Testis (tissue), 3 donors: ENCODE results near the gene DTL. TPM values are rescaled to one million over a fixed set of nuclear protein-coding genes. Genes with fewer than 3 reads are reported as not detected.

ENCODE experiments used
- DNase-seq: peaks from one replicate; pipeline ENCODE4 v3.0.0-alpha.2; 2019
- H3K27ac ChIP-seq, 2 donors: fragments of 200-600 bp; sonication (generic); one replicate each; pipeline ENCODE4 v1.5.1; 2019
- H3K27me3 ChIP-seq: fragments of 200-600 bp; sonication (generic); one replicate; pipeline ENCODE4 v1.5.1; 2019
- H3K36me3 ChIP-seq: fragments of 200-600 bp; sonication (generic); one replicate; pipeline ENCODE4 v1.5.1; 2017; ENCODE audit warnings: low read depth; ENCODE audit errors: missing control alignments
- H3K4me1 ChIP-seq: fragments of 200-600 bp; sonication (generic); one replicate; pipeline ENCODE4 v1.5.1; 2019
- H3K4me3 ChIP-seq, 2 donors: fragments of 200-600 bp; sonication (generic); one replicate each; pipeline ENCODE4 v1.5.1; 2017 to 2019
- H3K9me3 ChIP-seq: fragments of 200-600 bp; sonication (generic); one replicate; pipeline ENCODE4 v1.5.1; 2017
- POLR2A ChIP-seq: fragments of 450-650 bp; IDR thresholded peaks from one replicate; pipeline ENCODE4 v1.6.1; 2017; ENCODE audit warnings: antibody characterized with exemption, mild to moderate bottlenecking, moderate library complexity
- WGBS, 2 donors: methylation state at CpG; one replicate each; pipeline ENCODE4 v1.1.5; 2018; 5-methylcytosine and 5-hydroxymethylcytosine counted together
- intact Hi-C: fragments of 100-400 bp; cut with DNase I; formaldehyde crosslinking; loops from one replicate; pipeline ENCODE4 v1.15.1; 2023; ENCODE audit warnings: low total_unique reads
- microRNA-seq, 2 donors: library from miRNA; unstranded; fragments of <30 nt; microRNA quantifications; one replicate each; pipeline ENCODE4, GENCODE V29; 2016; ENCODE audit warnings: borderline number of aligned reads in 2 of 2, borderline replicate concordance in 1 of 2
- polyA plus RNA-seq: library from polyadenylated mRNA; stranded (reverse); fragments of 350-450 nt; fragmentation: Illumina TruSeq; extraction: RNeasy Lipid Tissue Mini Kit (QIAGEN cat#74804); gene quantifications from one replicate; pipeline ENCODE4 v1.2.3, GENCODE V29; 2014; ENCODE audit warnings: low read depth, low replicate concordance; ENCODE audit not compliant: insufficient read depth
- small RNA-seq, 2 donors: library from RNA; depleted of rRNA; stranded (forward); fragments of <200 nt; gene quantifications; one replicate each; pipeline ENCODE3, GENCODE V24; 2016
- total RNA-seq, 2 donors: library from RNA; depleted of rRNA; stranded (reverse); fragments of >200 nt; gene quantifications; one replicate each; pipeline ENCODE4 v1.2.3, GENCODE V29; 2016
- TF ChIP-seq, protein P1 (sequence below), 3 experiments: fragments of 450-650 bp in 2 of 3; fragments of 200-600 bp in 1 of 3; sonication (generic) in 1 of 3; IDR thresholded peaks; one replicate each; pipeline ENCODE4 v1.5.1; 2016 to 2019; ENCODE audit warnings: antibody characterized with exemption in 3 of 3, mild to moderate bottlenecking in 2 of 3, moderate library complexity in 1 of 3

The DTL gene
- total and polyA plus RNA-seq, 3 donors from 2014 or later = 25.3 to 45.1 (median 25.4) TPM

DNA sequence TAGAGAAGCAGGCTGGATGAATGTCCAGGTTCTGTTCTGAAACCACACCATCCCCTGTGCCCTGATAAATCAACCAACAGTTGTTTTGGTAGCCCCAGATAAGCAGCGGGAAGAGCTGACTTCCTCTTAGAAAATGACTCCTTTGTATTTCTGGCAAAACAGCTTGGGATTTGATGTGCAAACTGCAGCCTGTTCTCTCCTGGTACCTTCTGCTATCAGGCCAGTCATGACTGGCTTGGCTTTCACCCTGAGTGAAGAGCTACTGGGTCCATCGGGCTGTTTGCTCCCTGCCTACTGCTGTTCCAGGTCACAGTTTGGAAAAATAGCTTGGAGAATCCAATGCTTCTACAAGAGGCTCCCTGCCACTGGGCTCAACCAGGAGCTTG lies 116.8 kb downstream of the DTL start:
- 21 to 36% methylated on average over 2 of the region's 2 CpGs for WGBS, 2 donors
- TF ChIP-seq POLR2A = no peak
- TF ChIP-seq, protein P1, sequence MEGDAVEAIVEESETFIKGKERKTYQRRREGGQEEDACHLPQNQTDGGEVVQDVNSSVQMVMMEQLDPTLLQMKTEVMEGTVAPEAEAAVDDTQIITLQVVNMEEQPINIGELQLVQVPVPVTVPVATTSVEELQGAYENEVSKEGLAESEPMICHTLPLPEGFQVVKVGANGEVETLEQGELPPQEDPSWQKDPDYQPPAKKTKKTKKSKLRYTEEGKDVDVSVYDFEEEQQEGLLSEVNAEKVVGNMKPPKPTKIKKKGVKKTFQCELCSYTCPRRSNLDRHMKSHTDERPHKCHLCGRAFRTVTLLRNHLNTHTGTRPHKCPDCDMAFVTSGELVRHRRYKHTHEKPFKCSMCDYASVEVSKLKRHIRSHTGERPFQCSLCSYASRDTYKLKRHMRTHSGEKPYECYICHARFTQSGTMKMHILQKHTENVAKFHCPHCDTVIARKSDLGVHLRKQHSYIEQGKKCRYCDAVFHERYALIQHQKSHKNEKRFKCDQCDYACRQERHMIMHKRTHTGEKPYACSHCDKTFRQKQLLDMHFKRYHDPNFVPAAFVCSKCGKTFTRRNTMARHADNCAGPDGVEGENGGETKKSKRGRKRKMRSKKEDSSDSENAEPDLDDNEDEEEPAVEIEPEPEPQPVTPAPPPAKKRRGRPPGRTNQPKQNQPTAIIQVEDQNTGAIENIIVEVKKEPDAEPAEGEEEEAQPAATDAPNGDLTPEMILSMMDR (IDR thresholded peaks at IDR 0.05) = no peak
- Histone ChIP-seq H3K4me1 (no peaks in the 10 kb centered on the region), H3K4me3 (no peak overlapping the region), H3K27ac (no peak overlapping the region), H3K9me3 (no peaks in the 10 kb centered on the region), H3K27me3 (no peaks in the 10 kb centered on the region), H3K36me3 (no peaks in the 10 kb centered on the region)
- no peak for DNase-seq
- intact Hi-C loops = no loop called here

DNA sequence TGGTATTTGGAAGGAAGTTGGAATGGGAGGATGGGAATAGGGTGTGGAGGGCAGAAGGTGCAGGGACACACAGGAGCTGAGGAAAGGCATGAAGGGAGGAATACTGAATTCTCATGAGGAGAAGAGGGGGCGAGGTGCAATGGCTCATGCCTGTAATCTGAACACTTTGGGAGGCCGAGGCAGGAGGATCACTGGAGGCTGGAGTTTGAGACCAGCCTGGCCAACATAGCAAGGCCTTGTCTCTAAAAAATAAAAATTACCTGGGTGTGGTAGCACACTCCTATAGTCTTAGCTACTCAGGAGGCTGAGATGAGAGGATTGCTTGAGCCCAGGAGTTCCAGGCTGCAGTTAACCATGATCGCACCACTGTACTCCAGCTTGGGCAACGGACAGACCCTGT lies 117.3 kb downstream of the DTL start:
- no peak overlapping the region for H3K4me3 ChIP-seq
- H3K9me3 ChIP-seq = no peaks in the 10 kb centered on the region
- 94 to 96% methylated on average over 4 of the region's 4 CpGs for WGBS, 2 donors
- H3K36me3 ChIP-seq = no peaks in the 10 kb centered on the region
- H3K27ac ChIP-seq = no peak overlapping the region
- H3K27me3 ChIP-seq = no peaks in the 10 kb centered on the region
- intact Hi-C loops = no loop called here
- TF ChIP-seq POLR2A = no peak
- TF ChIP-seq, protein P1 (IDR thresholded peaks at IDR 0.05) = no peak
- no peak for DNase-seq
- no peaks in the 10 kb centered on the region for H3K4me1 ChIP-seq

DNA sequence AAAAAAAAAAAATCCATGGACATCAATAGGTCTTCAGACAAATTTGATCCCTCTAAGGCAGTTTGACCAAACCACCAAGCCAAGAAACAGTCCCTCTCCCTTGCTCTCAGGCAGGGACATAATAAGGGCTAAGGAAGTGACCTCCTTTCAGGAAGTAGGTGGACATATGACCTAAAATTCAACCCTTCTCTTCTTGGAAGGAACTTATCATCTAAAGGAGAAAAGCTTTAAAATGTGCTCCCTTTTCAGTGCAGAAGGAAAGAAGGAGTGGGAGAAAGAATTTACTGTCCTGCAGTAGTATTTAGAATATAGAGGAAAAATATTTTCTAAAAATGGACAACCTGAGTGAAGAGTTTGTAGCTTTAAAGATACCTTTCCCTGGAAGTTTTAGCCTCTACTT lies 118.1 kb downstream of the DTL start:
- no peak for TF ChIP-seq POLR2A
- TF ChIP-seq, protein P1 (IDR thresholded peaks at IDR 0.05) = no peak
- intact Hi-C loops = no loop called here
- H3K27ac ChIP-seq = no peak overlapping the region
- H3K36me3 ChIP-seq = no peaks in the 10 kb centered on the region
- no peak overlapping the region for H3K4me3 ChIP-seq
- no peaks in the 10 kb centered on the region for H3K9me3 ChIP-seq
- H3K27me3 ChIP-seq = no peaks in the 10 kb centered on the region
- H3K4me1 ChIP-seq = no peaks in the 10 kb centered on the region
- DNase-seq = no peak

Small RNAs within 50 kb of the gene (microRNA-seq; reads per million reads assigned to microRNA genes)
- gene MIR3122 = 0 reads per million in 2 donors

Small RNAs within 50 kb of the gene (small RNA-seq; reads per million reads assigned to genes)
- gene MIR3122 (0 reads per million in 2 donors), gene RF00568 (0 reads per million in 2 donors), gene RN7SKP98 (0 reads per million in 2 donors)

Other genes starting within 250 kb of the DTL start
- gene LPGAT1, start 205.0 kb upstream of the DTL start, total RNA-seq = 10 to 100 TPM; 44.1 to 70.5 TPM
- 43.0 TPM for gene LPGAT1, start 205.0 kb upstream of the DTL start, polyA plus RNA-seq
- 10 to 100 TPM; 29.9 to 35.6 TPM for gene INTS7, start 191 bp upstream of the DTL start, total RNA-seq
- 51.1 TPM for gene INTS7, start 191 bp upstream of the DTL start, polyA plus RNA-seq
- gene PPP2R5A, start 249.7 kb downstream of the DTL start, total RNA-seq = 10 to 100 TPM; 19.9 to 26.9 TPM
- gene PPP2R5A, start 249.7 kb downstream of the DTL start, polyA plus RNA-seq = 37.8 TPM